Activated naive CD8-positive, alpha-beta T cell treated with anti-CD3 and anti-CD28 coated beads, Interleukin-2, amount 10 ng/mL, durations not matched to agents 7 days and 5 days (primary cell): ENCODE data around the gene SSC5D. TPM values are rescaled to one million over a fixed set of nuclear protein-coding genes. Genes with fewer than 3 reads are reported as not detected.
"Not testable (repeated sequence)": the region's sequence is repeated elsewhere in the genome, so short reads cannot be mapped to it uniquely, and the experiment has no call there.

Experiments
- ATAC-seq: fragments of 150-1000 bp; cut with Tn5 transposase; one replicate; pipeline ENCODE4 v1.10.0; 2021; ENCODE audit warnings: low read depth, moderate library complexity
- POLR2A ChIA-PET: fragments of 350-600 bp; sonication (Branson Sonifier 250); formaldehyde crosslinking; loops from one replicate; lab custom pipeline; 2021; ENCODE audit warnings: antibody characterized with exemption; lab: Charles Lee
- DNase-seq: peaks from one replicate; pipeline ENCODE4 v3.0.0; 2021
- H3K27ac Mint-ChIP-seq: one replicate; pipeline ENCODE4 v1.8.0; 2022; ENCODE audit warnings: mild to moderate bottlenecking, mixed read lengths
- H3K27me3 Mint-ChIP-seq: one replicate; pipeline ENCODE4 v1.8.0; 2022; ENCODE audit warnings: mild to moderate bottlenecking, moderate library complexity, mixed read lengths
- H3K36me3 Mint-ChIP-seq: one replicate; pipeline ENCODE4 v1.8.0; 2021; ENCODE audit warnings: mild to moderate bottlenecking, mixed read lengths
- H3K4me1 Mint-ChIP-seq: one replicate; pipeline ENCODE4 v1.8.0; 2021; ENCODE audit warnings: mixed read lengths
- H3K4me3 Mint-ChIP-seq: one replicate; pipeline ENCODE4 v1.8.0; 2022; ENCODE audit warnings: mild to moderate bottlenecking, moderate library complexity, mixed read lengths
- H3K9me3 Mint-ChIP-seq: one replicate; pipeline ENCODE4 v1.8.0; 2021; ENCODE audit warnings: mixed read lengths
- total RNA-seq, 2 experiments: library from RNA; stranded (reverse); gene quantifications; one replicate each; pipeline ENCODE4 v1.2.3, GENCODE V29; 2021

The SSC5D gene
- total RNA-seq, 2 experiments from 2014 or later, result 0.86 to 1.1 TPM

- POLR2A ChIA-PET, result no interaction called here
- no peak for DNase-seq
- Mint-ChIP-seq H3K4me3 (no peak overlapping the region), H3K27me3 (peaks cover 4% of the 10 kb centered on the region), H3K4me1 (no peaks in the 10 kb centered on the region), H3K27ac (no peak overlapping the region), H3K36me3 (no peaks in the 10 kb centered on the region), H3K9me3 (no peaks in the 10 kb centered on the region)
- ATAC-seq, result no peak
These were observed 39.2 kb downstream of the SSC5D start for GRCh38 chr19:55527197-55528029.

DNA sequence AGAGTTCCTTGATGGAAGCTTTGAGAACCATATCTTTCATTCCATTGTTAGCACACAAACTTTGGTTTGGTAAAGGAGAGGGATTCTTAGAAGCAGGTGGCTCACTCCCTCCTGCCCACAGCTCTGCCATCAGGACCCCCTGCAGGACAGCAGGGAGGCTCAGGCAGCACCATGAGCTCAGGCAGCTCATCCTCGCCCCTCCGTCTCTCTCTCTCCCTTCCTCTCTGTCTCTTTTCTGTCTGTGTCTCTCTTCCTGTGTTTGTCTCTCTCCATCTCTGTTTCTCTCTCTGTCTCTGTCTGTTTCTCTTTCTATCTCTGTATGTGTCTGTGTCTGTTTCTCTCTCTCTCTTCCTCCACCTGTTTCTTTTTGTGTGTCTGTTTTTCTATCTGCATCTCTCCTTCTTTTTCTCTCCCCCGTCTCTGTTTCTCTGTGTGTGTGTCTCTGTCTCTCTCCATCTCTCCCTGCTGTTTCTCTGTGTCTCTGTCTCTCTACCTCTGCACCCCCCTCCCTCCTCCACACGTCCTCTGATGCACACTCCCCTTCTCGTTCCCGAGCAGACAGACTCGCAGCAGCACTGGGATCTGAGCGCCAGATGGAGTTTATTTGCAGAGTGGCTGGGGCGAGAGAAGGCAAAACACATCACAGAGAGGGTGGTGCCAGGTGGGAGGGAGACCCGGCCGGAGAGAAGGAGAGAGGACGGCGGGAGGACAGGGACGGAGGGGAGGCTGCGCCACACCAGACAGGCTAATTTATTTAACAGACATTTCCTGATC lies 40.0 kb downstream of the SSC5D start:
- Mint-ChIP-seq H3K4me3 (no peak overlapping the region), H3K4me1 (no peaks in the 10 kb centered on the region), H3K27me3 (peaks cover 4% of the 10 kb centered on the region), H3K9me3 (no peaks in the 10 kb centered on the region), H3K27ac (no peak overlapping the region), H3K36me3 (no peaks in the 10 kb centered on the region)
- POLR2A ChIA-PET, result no interaction called here
- no peak for ATAC-seq
- no peak for DNase-seq

DNA sequence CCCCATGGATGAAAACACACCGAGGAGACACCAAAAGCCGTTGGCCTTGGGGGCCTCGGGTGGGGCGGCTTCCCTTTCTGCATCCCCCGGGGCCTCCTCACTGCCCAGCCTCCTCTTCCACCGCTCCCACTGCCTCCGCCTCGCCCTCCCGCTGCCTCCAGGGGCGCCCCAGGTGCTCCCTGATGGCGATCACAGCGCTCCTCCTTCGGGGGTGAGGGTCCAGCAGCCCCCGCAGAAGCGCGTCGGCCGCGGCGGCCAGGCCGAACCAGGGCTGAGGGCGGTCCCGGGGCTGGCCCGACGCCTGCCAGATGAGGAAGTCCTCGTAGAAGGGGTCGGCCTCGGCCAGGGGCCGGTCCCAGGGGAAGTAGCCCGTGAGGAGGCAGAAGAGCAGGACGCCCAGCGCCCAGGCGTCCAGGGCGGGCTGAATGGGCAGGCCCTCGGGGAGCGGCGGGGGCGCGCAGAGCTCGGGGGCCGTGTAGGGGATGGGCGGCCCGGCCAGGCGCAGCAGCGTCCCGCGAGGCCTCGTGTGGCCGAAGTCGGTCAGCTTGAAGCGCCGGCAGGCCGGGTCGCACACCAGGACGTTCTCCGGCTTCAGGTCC lies 41.5 kb downstream of the SSC5D start:
- Mint-ChIP-seq H3K27ac (no peak overlapping the region), H3K4me3 (no peak overlapping the region), H3K27me3 (no peaks in the 10 kb centered on the region), H3K36me3 (no peaks in the 10 kb centered on the region), H3K4me1 (no peaks in the 10 kb centered on the region), H3K9me3 (no peaks in the 10 kb centered on the region)
- ATAC-seq, result no peak
- POLR2A ChIA-PET, result no interaction called here
- no peak for DNase-seq

- Mint-ChIP-seq H3K27ac (no peak overlapping the region), H3K4me3 (no peak overlapping the region), H3K4me1 (no peaks in the 10 kb centered on the region), H3K27me3 (no peaks in the 10 kb centered on the region), H3K9me3 (no peaks in the 10 kb centered on the region), H3K36me3 (no peaks in the 10 kb centered on the region)
- ATAC-seq (no peak), DNase-seq (no peak)
- POLR2A ChIA-PET, result no interaction called here
These were observed 42.8 kb downstream of the SSC5D start for GRCh38 chr19:55530996-55531395.

- H3K27me3 Mint-ChIP-seq, H3K4me1 Mint-ChIP-seq, H3K9me3 Mint-ChIP-seq, H3K27ac Mint-ChIP-seq, H3K4me3 Mint-ChIP-seq, DNase-seq, H3K36me3 Mint-ChIP-seq, ATAC-seq: not testable (repeated sequence)
- POLR2A ChIA-PET, result interaction anchor here (0.7 kb wide), 1 partner anchor 30 kb away, joined by 3 read pairs; no protein-coding TSS in a partner anchor
These were observed 46.0 kb downstream of the SSC5D start for GRCh38 chr19:55534280-55534679.

GRCh38 chr19:55535173-55535964 lies 47.1 kb downstream of the SSC5D start:
- Mint-ChIP-seq H3K36me3 (no peaks in the 10 kb centered on the region), H3K4me1 (no peaks in the 10 kb centered on the region), H3K9me3 (no peaks in the 10 kb centered on the region), H3K4me3 (no peak overlapping the region), H3K27ac (no peak overlapping the region), H3K27me3 (no peaks in the 10 kb centered on the region)
- POLR2A ChIA-PET, result interaction anchor here (0.7 to 0.9 kb wide), 2 partner anchors 31 to 69 kb away, joined by 3 read pairs; no protein-coding TSS in a partner anchor
- no peak for ATAC-seq
- no peak for DNase-seq

GRCh38 chr19:55535965-55536350 lies 47.7 kb downstream of the SSC5D start:
- H3K9me3 Mint-ChIP-seq, result no peaks in the 10 kb centered on the region
- H3K36me3 Mint-ChIP-seq, result no peaks in the 10 kb centered on the region
- no peak overlapping the region for H3K4me3 Mint-ChIP-seq
- H3K4me1 Mint-ChIP-seq, result no peaks in the 10 kb centered on the region
- no peaks in the 10 kb centered on the region for H3K27me3 Mint-ChIP-seq
- POLR2A ChIA-PET, result no interaction called here
- no peak for DNase-seq
- no peak overlapping the region for H3K27ac Mint-ChIP-seq
- ATAC-seq, result no peak

GRCh38 chr19:55536366-55536765 lies 48.1 kb downstream of the SSC5D start:
- POLR2A ChIA-PET, result no interaction called here
- H3K36me3 Mint-ChIP-seq, result no peaks in the 10 kb centered on the region
- no peak for ATAC-seq
- H3K27ac Mint-ChIP-seq, result no peak overlapping the region
- DNase-seq, result no peak
- H3K4me1 Mint-ChIP-seq, result no peaks in the 10 kb centered on the region
- no peaks in the 10 kb centered on the region for H3K9me3 Mint-ChIP-seq
- H3K27me3 Mint-ChIP-seq, result no peaks in the 10 kb centered on the region
- H3K4me3 Mint-ChIP-seq, result no peak overlapping the region

DNA sequence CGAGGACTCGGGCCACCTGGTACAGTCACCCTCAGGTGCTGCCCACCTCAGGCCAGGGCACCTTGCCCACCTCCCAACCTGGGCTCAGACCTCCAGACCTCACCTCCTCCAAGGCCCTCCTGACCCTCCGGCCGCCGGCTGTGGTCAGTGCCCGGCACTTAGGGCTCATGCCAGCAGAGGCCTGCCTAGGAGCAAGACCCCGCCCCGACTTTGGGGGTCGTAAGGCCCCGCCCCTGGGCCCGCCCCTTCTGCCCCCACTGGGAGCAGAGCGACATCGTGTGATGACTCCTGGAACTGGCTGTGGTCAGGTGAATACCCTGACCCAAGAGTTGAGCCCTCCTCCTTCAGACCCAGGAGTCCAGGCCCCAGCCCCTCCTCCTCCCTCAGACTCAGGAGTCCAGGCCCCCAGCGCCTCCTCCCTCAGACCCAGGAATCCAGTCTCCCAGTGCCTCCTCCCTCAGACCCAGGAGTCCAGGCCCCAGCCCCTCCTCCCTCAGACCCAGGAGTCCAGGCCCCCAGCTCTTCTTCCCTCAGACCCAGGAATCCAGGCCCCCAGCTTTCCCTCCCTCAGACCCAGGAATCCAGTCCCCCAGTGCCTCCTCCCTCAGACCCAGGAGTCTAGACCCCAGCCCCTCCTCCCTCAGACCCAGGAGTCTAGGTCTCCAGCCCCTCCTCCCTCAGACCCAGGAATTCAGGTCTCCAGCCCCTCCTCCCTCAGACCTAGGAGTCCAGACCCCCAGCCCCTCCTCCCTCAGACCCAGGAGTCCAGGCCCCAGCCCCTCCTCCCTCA lies 48.9 kb downstream of the SSC5D start, which contains the start of gene SBK2:
Gene SBK2, minus strand, starts transcription at position 183 of the 790 bp plus-strand sequence. CDS start 839 bp downstream, outside the sequence.
- POLR2A ChIA-PET, result no interaction called here
- no peaks in the 10 kb centered on the region for H3K9me3 Mint-ChIP-seq
- no peaks in the 10 kb centered on the region for H3K4me1 Mint-ChIP-seq
- no peak within 1 kb of the TSS for H3K27ac Mint-ChIP-seq
- no peaks in the 10 kb centered on the region for H3K27me3 Mint-ChIP-seq
- no peak for ATAC-seq
- no peak for DNase-seq
- no peak within 1 kb of the TSS for H3K4me3 Mint-ChIP-seq
- no peaks in the 10 kb centered on the region for H3K36me3 Mint-ChIP-seq

DNA sequence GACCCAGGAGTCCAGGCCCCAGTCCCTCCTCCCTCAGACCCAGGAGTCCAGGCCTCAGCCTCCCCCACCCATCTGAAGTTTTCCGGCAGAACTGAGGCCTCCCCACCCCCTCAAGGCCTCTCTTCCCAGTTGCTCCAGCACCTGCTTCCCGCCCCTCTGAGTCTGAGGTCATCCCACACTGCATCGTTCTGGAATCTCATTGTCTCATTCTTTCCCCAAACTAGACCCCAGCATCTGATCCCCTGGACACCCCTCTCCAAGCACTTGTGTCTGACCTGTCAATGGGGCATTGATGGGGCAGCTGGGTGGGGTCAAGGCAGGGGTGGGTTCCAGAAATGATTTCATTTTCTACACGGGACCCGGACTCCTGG lies 49.5 kb downstream of the SSC5D start:
- no peaks in the 10 kb centered on the region for H3K27me3 Mint-ChIP-seq
- no peaks in the 10 kb centered on the region for H3K36me3 Mint-ChIP-seq
- no peak for DNase-seq
- no peak overlapping the region for H3K27ac Mint-ChIP-seq
- no peaks in the 10 kb centered on the region for H3K4me1 Mint-ChIP-seq
- no peak overlapping the region for H3K4me3 Mint-ChIP-seq
- POLR2A ChIA-PET, result no interaction called here
- no peaks in the 10 kb centered on the region for H3K9me3 Mint-ChIP-seq
- no peak for ATAC-seq

DNA sequence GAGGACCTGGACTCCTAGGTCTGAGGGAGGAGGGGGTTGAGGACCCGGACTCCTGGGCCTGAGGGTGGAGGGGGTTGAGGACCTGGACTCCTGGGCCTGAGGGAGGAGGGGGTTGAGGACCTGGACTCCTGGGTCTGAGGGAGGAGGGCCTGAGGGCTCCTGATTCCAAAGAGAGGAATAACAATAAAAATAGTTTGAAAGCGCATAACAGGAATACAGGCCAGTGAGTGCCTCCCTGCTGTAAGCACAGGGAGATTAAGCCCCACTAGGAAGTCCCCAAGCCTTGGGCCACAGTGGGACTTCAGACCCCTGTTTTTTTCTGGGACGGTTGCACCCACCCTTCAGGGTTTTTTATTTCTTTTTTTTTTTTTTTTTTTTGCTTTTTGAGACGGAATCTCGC lies 49.9 kb downstream of the SSC5D start:
- Mint-ChIP-seq H3K27ac (no peak overlapping the region), H3K9me3 (no peaks in the 10 kb centered on the region), H3K4me3 (no peak overlapping the region), H3K4me1 (no peaks in the 10 kb centered on the region), H3K27me3 (no peaks in the 10 kb centered on the region), H3K36me3 (no peaks in the 10 kb centered on the region)
- DNase-seq (no peak), ATAC-seq (no peak)
- POLR2A ChIA-PET, result interaction anchor here (0.7 kb wide), 1 partner anchor 88 kb away, joined by 3 read pairs; no protein-coding TSS in a partner anchor
